NB4 (cell line): ENCODE results near the gene ENG.

Experiments
- DNase-seq: peaks from one replicate; pipeline ENCODE4 v3.0.0; 2010; ENCODE audit warnings: low read depth
- H3K4me3 ChIP-seq: one replicate; pipeline ENCODE4 v1.5.1; 2011; ENCODE audit warnings: mild to moderate bottlenecking, low read depth, low read length, moderate library complexity
- MAX ChIP-seq: IDR thresholded peaks from 2 replicates; pipeline ENCODE4 v1.6.1; 2011; ENCODE audit warnings: low read depth, low read length
- MYC ChIP-seq: IDR thresholded peaks from 2 replicates; pipeline ENCODE4 v1.6.1; 2011; ENCODE audit warnings: low read depth, low read length
- POLR2A ChIP-seq: IDR thresholded peaks from 2 replicates; pipeline ENCODE4 v1.6.1; 2011; ENCODE audit warnings: mild to moderate bottlenecking; ENCODE audit not compliant: insufficient read length; ENCODE audit errors: extremely low read depth
- TF ChIP-seq, protein P1 (sequence below): IDR thresholded peaks from one replicate; pipeline ENCODE4 v1.5.1; 2012; ENCODE audit warnings: low read depth, low read length

Gene ENG

DNA sequence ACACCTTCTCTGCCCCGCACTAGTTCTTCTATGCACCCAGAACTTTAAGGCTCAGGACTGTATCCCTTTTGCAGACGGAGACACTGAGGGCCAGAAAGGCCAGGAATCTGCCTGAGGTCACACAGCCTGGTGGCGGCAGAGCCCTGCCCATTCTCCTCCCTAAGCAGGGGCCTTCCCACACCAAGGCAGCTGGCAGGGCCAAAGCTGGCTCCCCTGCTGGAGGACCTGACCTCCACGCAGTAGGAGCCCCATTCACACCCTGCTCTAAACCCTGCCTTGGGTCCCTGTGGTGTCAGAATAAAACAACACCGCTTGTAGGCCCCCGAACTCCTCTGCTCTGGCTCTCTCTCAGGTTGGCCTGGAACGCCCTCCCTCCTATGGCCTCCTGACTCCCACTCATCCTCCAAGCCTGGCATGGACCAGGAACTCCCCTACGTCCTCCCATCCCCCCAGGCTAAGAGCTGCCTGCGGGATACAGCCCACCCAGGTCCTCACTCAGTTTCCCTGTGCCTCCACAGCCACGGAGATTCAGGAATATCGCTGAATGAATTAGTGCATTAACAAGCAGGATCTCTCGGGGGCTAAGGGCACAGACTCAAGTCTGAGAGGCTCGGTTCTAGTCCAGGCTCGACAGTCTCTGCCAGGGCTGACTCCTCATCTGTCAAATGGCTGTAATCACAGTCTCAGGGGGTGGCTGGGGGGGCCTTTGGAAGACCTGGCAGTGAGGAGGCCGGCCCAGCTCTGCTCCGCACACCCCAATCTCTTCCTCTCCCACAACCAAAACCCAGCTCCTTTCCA, 42.1 kb upstream of the ENG start:
- TF ChIP-seq, protein P1, sequence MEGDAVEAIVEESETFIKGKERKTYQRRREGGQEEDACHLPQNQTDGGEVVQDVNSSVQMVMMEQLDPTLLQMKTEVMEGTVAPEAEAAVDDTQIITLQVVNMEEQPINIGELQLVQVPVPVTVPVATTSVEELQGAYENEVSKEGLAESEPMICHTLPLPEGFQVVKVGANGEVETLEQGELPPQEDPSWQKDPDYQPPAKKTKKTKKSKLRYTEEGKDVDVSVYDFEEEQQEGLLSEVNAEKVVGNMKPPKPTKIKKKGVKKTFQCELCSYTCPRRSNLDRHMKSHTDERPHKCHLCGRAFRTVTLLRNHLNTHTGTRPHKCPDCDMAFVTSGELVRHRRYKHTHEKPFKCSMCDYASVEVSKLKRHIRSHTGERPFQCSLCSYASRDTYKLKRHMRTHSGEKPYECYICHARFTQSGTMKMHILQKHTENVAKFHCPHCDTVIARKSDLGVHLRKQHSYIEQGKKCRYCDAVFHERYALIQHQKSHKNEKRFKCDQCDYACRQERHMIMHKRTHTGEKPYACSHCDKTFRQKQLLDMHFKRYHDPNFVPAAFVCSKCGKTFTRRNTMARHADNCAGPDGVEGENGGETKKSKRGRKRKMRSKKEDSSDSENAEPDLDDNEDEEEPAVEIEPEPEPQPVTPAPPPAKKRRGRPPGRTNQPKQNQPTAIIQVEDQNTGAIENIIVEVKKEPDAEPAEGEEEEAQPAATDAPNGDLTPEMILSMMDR = no peak
- TF ChIP-seq MYC (no peak), MAX (no peak), POLR2A (no peak)
- H3K4me3 ChIP-seq = no peak overlapping the region
- no peak for DNase-seq

- TF ChIP-seq POLR2A = no peak
- no peak for TF ChIP-seq MYC
- TF ChIP-seq, protein P1 = no peak
- TF ChIP-seq MAX = no peak
- DNase-seq = no peak
- H3K4me3 ChIP-seq = no peak overlapping the region
Observed at GRCh38 chr9:127895811-127896210, 41.4 kb upstream of the ENG start.

- TF ChIP-seq, protein P1 = no peak
- TF ChIP-seq MYC = no peak
- no peak for TF ChIP-seq MAX
- no peak for TF ChIP-seq POLR2A
- no peak overlapping the region for H3K4me3 ChIP-seq
- DNase-seq = no peak
Observed at GRCh38 chr9:127893392-127893791, 38.9 kb upstream of the ENG start.

GRCh38 chr9:127892831-127893230, 38.4 kb upstream of the ENG start:
- H3K4me3 ChIP-seq = no peak overlapping the region
- DNase-seq = no peak
- TF ChIP-seq POLR2A (no peak), MYC (no peak), MAX (no peak)
- TF ChIP-seq, protein P1 = no peak

DNA sequence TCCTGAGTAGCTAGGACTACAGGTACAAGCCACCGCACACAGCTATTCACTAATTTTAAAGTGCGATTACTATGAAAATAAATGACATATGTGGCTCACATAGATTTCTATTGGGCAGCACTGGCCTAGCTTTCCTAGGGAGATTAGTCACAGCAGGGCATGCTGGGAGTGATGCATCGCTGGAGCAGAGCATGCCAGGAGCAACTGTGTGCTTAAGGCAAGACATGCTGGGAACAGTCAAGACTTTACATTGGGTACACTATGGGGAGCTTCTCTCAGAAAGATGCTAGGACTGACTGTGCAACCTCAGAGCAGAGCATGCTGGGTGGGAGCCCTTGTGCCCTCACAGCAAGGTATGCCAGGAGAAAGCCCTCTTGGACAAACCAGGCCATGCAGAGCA, 35.6 kb upstream of the ENG start:
- no peak for TF ChIP-seq MYC
- TF ChIP-seq MAX = no peak
- no peak for TF ChIP-seq POLR2A
- TF ChIP-seq, protein P1 = no peak
- H3K4me3 ChIP-seq = no peak overlapping the region
- no peak for DNase-seq
